Measurements from ENCODE around the gene CLCN6. TPM values are rescaled to one million over a fixed set of nuclear protein-coding genes. Genes with fewer than 3 reads are reported as not detected.

The CLCN6 gene
- total RNA-seq, 1 donor from 2014 or later: 42.9 TPM

DNA sequence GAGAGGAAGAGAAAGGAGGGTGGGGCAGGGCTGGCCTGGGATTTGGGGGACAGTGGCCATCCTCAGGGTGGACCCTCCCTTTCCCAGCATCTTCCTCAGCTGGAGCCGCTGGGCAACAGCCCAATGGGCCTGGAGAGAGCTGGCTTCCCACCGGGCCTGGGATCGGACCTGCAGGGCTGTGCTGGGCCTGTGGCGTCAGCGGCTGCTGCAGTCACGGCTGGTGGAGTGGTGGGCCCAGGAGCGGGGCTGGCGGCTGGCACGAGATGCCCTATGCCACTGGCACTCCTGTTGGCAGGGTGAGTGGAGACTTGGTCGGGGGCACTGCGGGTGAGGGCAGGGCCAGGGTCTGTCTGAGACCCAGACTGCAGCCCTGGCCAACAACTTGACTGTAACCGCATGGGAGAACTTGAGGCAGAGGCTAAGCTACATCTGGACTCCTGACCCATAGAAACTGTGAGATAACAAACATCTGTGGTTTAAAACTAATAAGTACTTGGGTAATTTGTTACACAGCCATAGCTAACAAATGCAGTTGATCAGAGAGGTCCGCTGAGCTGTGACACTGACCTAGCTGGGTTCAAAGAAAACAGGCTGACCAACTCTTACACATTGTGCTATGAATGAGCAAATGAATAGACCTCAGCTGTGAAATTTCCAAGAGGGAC is 26.1 kb upstream of the CLCN6 start:
- Mint-ChIP-seq H3K36me3 (ENCODE audit: low read depth, unreplicated experiment) (no peaks in the 10 kb centered on the region), H3K27ac (ENCODE audit: unreplicated experiment) (no peak overlapping the region), H3K9me3 (ENCODE audit: unreplicated experiment) (no peaks in the 10 kb centered on the region), H3K27me3 (ENCODE audit: unreplicated experiment) (peaks cover 7% of the 10 kb centered on the region), H3K4me3 (ENCODE audit: unreplicated experiment) (no peak overlapping the region), H3K4me1 (ENCODE audit: unreplicated experiment) (no peaks in the 10 kb centered on the region)
- TF ChIP-seq, protein P1, sequence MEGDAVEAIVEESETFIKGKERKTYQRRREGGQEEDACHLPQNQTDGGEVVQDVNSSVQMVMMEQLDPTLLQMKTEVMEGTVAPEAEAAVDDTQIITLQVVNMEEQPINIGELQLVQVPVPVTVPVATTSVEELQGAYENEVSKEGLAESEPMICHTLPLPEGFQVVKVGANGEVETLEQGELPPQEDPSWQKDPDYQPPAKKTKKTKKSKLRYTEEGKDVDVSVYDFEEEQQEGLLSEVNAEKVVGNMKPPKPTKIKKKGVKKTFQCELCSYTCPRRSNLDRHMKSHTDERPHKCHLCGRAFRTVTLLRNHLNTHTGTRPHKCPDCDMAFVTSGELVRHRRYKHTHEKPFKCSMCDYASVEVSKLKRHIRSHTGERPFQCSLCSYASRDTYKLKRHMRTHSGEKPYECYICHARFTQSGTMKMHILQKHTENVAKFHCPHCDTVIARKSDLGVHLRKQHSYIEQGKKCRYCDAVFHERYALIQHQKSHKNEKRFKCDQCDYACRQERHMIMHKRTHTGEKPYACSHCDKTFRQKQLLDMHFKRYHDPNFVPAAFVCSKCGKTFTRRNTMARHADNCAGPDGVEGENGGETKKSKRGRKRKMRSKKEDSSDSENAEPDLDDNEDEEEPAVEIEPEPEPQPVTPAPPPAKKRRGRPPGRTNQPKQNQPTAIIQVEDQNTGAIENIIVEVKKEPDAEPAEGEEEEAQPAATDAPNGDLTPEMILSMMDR (IDR thresholded peaks at IDR 0.05; ENCODE audit: unreplicated experiment): no peak
- no peak for DNase-seq (ENCODE audit: low spot score)

- H3K36me3 Mint-ChIP-seq (ENCODE audit: low read depth, unreplicated experiment): no peaks in the 10 kb centered on the region
- TF ChIP-seq, protein P1 (IDR thresholded peaks at IDR 0.05; ENCODE audit: unreplicated experiment): no peak
- no peaks in the 10 kb centered on the region for H3K4me1 Mint-ChIP-seq (ENCODE audit: unreplicated experiment)
- no peak for DNase-seq (ENCODE audit: low spot score)
- peaks cover 7% of the 10 kb centered on the region for H3K27me3 Mint-ChIP-seq (ENCODE audit: unreplicated experiment)
- H3K27ac Mint-ChIP-seq (ENCODE audit: unreplicated experiment): no peak overlapping the region
- no peaks in the 10 kb centered on the region for H3K9me3 Mint-ChIP-seq (ENCODE audit: unreplicated experiment)
- no peak overlapping the region for H3K4me3 Mint-ChIP-seq (ENCODE audit: unreplicated experiment)
Observed at GRCh38 chr1:11780380-11781147, 25.4 kb upstream of the CLCN6 start.

DNA sequence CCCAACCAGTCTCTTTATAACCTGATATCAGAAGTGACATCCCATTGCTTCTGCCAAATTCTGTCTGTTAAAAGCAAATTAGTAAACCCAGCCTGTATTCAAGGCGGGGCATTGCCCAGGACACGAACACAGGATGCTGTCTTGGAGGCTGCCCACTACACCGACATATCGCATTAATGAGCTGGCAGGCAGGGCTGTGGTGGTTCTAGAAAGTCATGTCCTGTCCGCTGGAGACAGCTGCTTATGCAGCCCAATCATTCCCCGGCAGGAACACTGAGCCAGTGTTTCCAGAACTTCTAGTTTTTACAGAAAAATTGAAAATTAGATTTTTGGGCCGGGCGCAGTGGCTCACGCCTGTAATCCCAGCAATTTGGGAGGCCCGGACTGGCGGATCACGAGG is 24.7 kb upstream of the CLCN6 start:
- no peak for DNase-seq (ENCODE audit: low spot score)
- H3K36me3 Mint-ChIP-seq (ENCODE audit: low read depth, unreplicated experiment): no peaks in the 10 kb centered on the region
- no peak overlapping the region for H3K4me3 Mint-ChIP-seq (ENCODE audit: unreplicated experiment)
- H3K4me1 Mint-ChIP-seq (ENCODE audit: unreplicated experiment): no peaks in the 10 kb centered on the region
- H3K9me3 Mint-ChIP-seq (ENCODE audit: unreplicated experiment): no peaks in the 10 kb centered on the region
- no peak overlapping the region for H3K27ac Mint-ChIP-seq (ENCODE audit: unreplicated experiment)
- TF ChIP-seq, protein P1 (IDR thresholded peaks at IDR 0.05; ENCODE audit: unreplicated experiment): no peak
- peaks cover 7% of the 10 kb centered on the region for H3K27me3 Mint-ChIP-seq (ENCODE audit: unreplicated experiment)

DNA sequence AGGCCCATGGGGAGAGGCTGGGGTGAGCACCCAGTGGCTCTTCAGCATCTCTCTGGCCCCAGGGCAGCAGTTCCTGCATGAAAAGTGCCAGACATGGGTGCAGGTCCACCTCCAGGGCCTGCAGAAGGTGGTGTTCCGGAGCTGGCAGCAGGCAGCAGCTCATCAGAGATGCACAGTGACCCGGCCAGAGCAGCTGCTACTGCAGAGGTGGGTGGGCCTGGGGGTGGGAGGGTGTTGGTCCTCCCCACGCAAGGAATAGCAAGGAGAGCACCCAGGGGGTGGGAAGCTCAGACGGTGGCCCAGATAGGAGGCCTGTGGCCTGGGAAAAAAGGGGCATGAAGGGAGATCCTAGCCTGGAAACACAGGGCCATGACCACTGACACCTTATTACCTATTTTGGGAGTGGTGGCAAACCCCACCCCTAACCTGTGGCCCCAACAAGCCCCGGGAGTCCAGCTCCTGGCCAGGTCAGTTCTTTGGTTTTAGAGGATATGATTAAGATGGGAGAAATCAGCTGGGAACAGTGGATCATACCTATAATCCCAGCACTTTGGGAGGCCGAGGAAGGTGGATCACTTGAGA is 23.8 kb upstream of the CLCN6 start:
- peaks cover 7% of the 10 kb centered on the region for H3K27me3 Mint-ChIP-seq (ENCODE audit: unreplicated experiment)
- H3K4me3 Mint-ChIP-seq (ENCODE audit: unreplicated experiment): no peak overlapping the region
- TF ChIP-seq, protein P1 (IDR thresholded peaks at IDR 0.05; ENCODE audit: unreplicated experiment): no peak
- DNase-seq (ENCODE audit: low spot score): no peak
- no peaks in the 10 kb centered on the region for H3K4me1 Mint-ChIP-seq (ENCODE audit: unreplicated experiment)
- H3K36me3 Mint-ChIP-seq (ENCODE audit: low read depth, unreplicated experiment): no peaks in the 10 kb centered on the region
- no peak overlapping the region for H3K27ac Mint-ChIP-seq (ENCODE audit: unreplicated experiment)
- no peaks in the 10 kb centered on the region for H3K9me3 Mint-ChIP-seq (ENCODE audit: unreplicated experiment)

GRCh38 chr1:11783556-11783955 is 22.4 kb upstream of the CLCN6 start:
- Mint-ChIP-seq H3K4me3 (ENCODE audit: unreplicated experiment) (no peak overlapping the region), H3K27ac (ENCODE audit: unreplicated experiment) (no peak overlapping the region), H3K36me3 (ENCODE audit: low read depth, unreplicated experiment) (no peaks in the 10 kb centered on the region), H3K27me3 (ENCODE audit: unreplicated experiment) (peaks cover 7% of the 10 kb centered on the region), H3K4me1 (ENCODE audit: unreplicated experiment) (no peaks in the 10 kb centered on the region), H3K9me3 (ENCODE audit: unreplicated experiment) (no peaks in the 10 kb centered on the region)
- no peak for DNase-seq (ENCODE audit: low spot score)
- TF ChIP-seq, protein P1 (IDR thresholded peaks at IDR 0.05; ENCODE audit: unreplicated experiment): no peak

Measured in endothelial cell (in vitro differentiated cells).